GM12878 (cell line): Measurements from ENCODE around the gene GGT1. TPM values are rescaled to one million over a fixed set of nuclear protein-coding genes. Genes with fewer than 3 reads are reported as not detected.

ENCODE experiments used
- CHD4 ChIP-seq: fragments of 200-600 bp; sonication (generic); IDR thresholded peaks from 2 replicates; pipeline ENCODE4 v1.6.1; 2016; ENCODE audit warnings: mild to moderate bottlenecking
- JUNB ChIP-seq: IDR thresholded peaks from 2 replicates; pipeline ENCODE4 v1.6.1; 2016; ENCODE audit warnings: antibody characterized with exemption, mild to moderate bottlenecking
- KDM1A ChIP-seq: fragments of 200-600 bp; sonication (generic); IDR thresholded peaks from 2 replicates; pipeline ENCODE4 v1.6.1; 2016; ENCODE audit warnings: borderline replicate concordance
- MTA2 ChIP-seq: fragments of 450-650 bp; IDR thresholded peaks from 2 replicates; pipeline ENCODE4 v1.6.1; 2016; ENCODE audit warnings: low read depth, mild to moderate bottlenecking, moderate library complexity
- MYB ChIP-seq: fragments of 150-350 bp; IDR thresholded peaks from 2 replicates; pipeline ENCODE4 v1.6.1; 2014; ENCODE audit warnings: mild to moderate bottlenecking, low read depth, low read length, borderline replicate concordance
- NR2C1 ChIP-seq: fragments of 450-650 bp; IDR thresholded peaks from 2 replicates; pipeline ENCODE4 v1.6.1; 2017; ENCODE audit warnings: antibody characterized with exemption, mild to moderate bottlenecking, moderate library complexity
- NR2F1 ChIP-seq: fragments of 450-650 bp; conservative IDR thresholded peaks from 2 replicates; pipeline ENCODE4 v1.6.1; 2017; ENCODE audit warnings: mild to moderate bottlenecking
- POLR2AphosphoS2 ChIP-seq: IDR thresholded peaks from 2 replicates; pipeline ENCODE4 v1.6.1; 2011; ENCODE audit warnings: low read depth, mild to moderate bottlenecking, low read length, improper control_type of control experiment, moderate library complexity
- RBBP5 ChIP-seq: fragments of 200-600 bp; sonication (generic); conservative IDR thresholded peaks from 2 replicates; pipeline ENCODE4 v1.6.1; 2016
- SMAD1 ChIP-seq: fragments of 450-650 bp; IDR thresholded peaks from 2 replicates; pipeline ENCODE4 v1.6.1; 2018; ENCODE audit warnings: mild to moderate bottlenecking, low read depth; ENCODE audit not compliant: partially characterized antibody
- SP1 ChIP-seq: IDR thresholded peaks from one replicate; pipeline ENCODE4 v1.6.1; 2011; ENCODE audit warnings: low read depth, low read length
- TCF3 ChIP-seq: IDR thresholded peaks from 2 replicates; pipeline ENCODE4 v1.6.1; 2012; ENCODE audit warnings: low read depth, mild to moderate bottlenecking, low read length, borderline replicate concordance; ENCODE audit not compliant: insufficient read depth
- TCF7 ChIP-seq: IDR thresholded peaks from 2 replicates; pipeline ENCODE4 v1.6.1; 2014; ENCODE audit warnings: antibody characterized with exemption, borderline replicate concordance
- ZNF384 ChIP-seq: IDR thresholded peaks from 2 replicates; pipeline ENCODE4 v1.6.1; 2012; ENCODE audit warnings: low read depth, mild to moderate bottlenecking, low read length, improper control_type of control experiment, borderline replicate concordance
- polyA plus RNA-seq, 11 experiments: library from polyadenylated mRNA; depleted of rRNA in 4 of 11; unstranded in 6 of 11; stranded (reverse) in 5 of 11; fragments of >200 nt; fragmentation: Nextera tagmentation in 4 of 11; fragmentation: Illumina TruSeq in 1 of 11; extraction: Ambion mirVana in 4 of 11; extraction: Trizol in 1 of 11; gene quantifications; 1 replicate in 1 of 11; 2 replicates in 10 of 11; pipeline versions ENCODE4 v1.2.1 to v1.2.3, GENCODE V29; 2011 to 2016; ENCODE audit warnings: inconsistent platforms in 2 of 11, missing spikeins in 2 of 11, low read depth in 1 of 11
- total RNA-seq, 4 experiments: library from RNA; depleted of rRNA in 3 of 4; stranded (reverse); fragments of >200 nt in 3 of 4; fragmentation: Illumina TruSeq in 1 of 4; extraction: Trizol in 1 of 4; gene quantifications; 2 replicates each; pipeline versions ENCODE4 v1.2.1 to v1.2.3, GENCODE V29; 2013 to 2021
- TF ChIP-seq, protein P1 (sequence below): IDR thresholded peaks from 2 replicates; pipeline ENCODE4 v1.6.1; 2011; ENCODE audit warnings: borderline replicate concordance, low read depth, mild to moderate bottlenecking, moderate library complexity, mixed read lengths, low read length; ENCODE audit not compliant: insufficient read depth; ENCODE audit errors: extremely low read length
- TF ChIP-seq, protein P2 (sequence below): fragments of 450-650 bp; formaldehyde crosslinking; IDR thresholded peaks from 2 replicates; pipeline ENCODE4 v1.5.0; 2022; ENCODE audit warnings: mild to moderate bottlenecking, missing genetic modification characterization
- TF ChIP-seq, protein P3 (sequence below): fragments of 450-650 bp; IDR thresholded peaks from 2 replicates; pipeline ENCODE4 v1.6.1; 2017; ENCODE audit warnings: mild to moderate bottlenecking, moderate library complexity
- TF ChIP-seq, protein P4 (sequence below): fragments of 450-650 bp; IDR thresholded peaks from 2 replicates; pipeline ENCODE4 v1.6.1; 2016; ENCODE audit warnings: mild to moderate bottlenecking
- TF ChIP-seq, protein P5 (sequence below): fragments of 450-650 bp; IDR thresholded peaks from 2 replicates; pipeline ENCODE4 v1.6.1; 2016; ENCODE audit warnings: mild to moderate bottlenecking

GGT1 gene
- total and polyA plus RNA-seq, 10 of the 15 experiments (the other 5 are each of a cell fraction or from before 2014, with no cell fraction given), result 0.47 to 26.6 (median 9.1) TPM

DNA sequence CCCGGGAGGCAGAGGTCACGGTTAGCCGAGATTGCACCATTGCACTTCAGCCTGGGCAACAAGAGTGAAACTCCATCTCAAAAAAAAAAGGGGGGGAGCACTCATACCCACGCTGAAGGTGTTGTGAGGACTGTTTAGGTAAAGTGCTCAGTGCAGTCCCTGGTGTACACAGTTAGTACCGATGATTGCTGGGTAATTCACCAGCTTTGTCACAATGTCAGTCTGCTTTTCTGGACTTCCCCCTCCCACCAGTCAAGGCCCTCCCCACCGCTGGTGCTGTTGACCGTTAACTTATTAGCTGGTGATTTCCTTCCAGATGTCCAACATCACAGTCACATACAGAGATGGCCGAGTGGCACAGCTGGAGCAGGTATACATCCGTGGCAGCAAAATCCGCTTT lies 35.3 kb upstream of the GGT1 start (continued):
- TF ChIP-seq, protein P1, sequence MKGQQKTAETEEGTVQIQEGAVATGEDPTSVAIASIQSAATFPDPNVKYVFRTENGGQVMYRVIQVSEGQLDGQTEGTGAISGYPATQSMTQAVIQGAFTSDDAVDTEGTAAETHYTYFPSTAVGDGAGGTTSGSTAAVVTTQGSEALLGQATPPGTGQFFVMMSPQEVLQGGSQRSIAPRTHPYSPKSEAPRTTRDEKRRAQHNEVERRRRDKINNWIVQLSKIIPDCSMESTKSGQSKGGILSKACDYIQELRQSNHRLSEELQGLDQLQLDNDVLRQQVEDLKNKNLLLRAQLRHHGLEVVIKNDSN, result no peak
- TF ChIP-seq NR2C1, result no peak
- TF ChIP-seq CHD4, result no peak
- no peak for TF ChIP-seq SMAD1
- TF ChIP-seq MTA2, result peak; percentile 11; the same call in 1 of the 2 replicates
- TF ChIP-seq JUNB, result no peak
- TF ChIP-seq, protein P2, sequence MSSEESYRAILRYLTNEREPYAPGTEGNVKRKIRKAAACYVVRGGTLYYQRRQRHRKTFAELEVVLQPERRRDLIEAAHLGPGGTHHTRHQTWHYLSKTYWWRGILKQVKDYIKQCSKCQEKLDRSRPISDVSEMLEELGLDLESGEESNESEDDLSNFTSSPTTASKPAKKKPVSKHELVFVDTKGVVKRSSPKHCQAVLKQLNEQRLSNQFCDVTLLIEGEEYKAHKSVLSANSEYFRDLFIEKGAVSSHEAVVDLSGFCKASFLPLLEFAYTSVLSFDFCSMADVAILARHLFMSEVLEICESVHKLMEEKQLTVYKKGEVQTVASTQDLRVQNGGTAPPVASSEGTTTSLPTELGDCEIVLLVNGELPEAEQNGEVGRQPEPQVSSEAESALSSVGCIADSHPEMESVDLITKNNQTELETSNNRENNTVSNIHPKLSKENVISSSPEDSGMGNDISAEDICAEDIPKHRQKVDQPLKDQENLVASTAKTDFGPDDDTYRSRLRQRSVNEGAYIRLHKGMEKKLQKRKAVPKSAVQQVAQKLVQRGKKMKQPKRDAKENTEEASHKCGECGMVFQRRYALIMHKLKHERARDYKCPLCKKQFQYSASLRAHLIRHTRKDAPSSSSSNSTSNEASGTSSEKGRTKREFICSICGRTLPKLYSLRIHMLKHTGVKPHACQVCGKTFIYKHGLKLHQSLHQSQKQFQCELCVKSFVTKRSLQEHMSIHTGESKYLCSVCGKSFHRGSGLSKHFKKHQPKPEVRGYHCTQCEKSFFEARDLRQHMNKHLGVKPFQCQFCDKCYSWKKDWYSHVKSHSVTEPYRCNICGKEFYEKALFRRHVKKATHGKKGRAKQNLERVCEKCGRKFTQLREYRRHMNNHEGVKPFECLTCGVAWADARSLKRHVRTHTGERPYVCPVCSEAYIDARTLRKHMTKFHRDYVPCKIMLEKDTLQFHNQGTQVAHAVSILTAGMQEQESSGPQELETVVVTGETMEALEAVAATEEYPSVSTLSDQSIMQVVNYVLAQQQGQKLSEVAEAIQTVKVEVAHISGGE (CRISPR knock-in tag), result no peak
- TF ChIP-seq, protein P3, sequence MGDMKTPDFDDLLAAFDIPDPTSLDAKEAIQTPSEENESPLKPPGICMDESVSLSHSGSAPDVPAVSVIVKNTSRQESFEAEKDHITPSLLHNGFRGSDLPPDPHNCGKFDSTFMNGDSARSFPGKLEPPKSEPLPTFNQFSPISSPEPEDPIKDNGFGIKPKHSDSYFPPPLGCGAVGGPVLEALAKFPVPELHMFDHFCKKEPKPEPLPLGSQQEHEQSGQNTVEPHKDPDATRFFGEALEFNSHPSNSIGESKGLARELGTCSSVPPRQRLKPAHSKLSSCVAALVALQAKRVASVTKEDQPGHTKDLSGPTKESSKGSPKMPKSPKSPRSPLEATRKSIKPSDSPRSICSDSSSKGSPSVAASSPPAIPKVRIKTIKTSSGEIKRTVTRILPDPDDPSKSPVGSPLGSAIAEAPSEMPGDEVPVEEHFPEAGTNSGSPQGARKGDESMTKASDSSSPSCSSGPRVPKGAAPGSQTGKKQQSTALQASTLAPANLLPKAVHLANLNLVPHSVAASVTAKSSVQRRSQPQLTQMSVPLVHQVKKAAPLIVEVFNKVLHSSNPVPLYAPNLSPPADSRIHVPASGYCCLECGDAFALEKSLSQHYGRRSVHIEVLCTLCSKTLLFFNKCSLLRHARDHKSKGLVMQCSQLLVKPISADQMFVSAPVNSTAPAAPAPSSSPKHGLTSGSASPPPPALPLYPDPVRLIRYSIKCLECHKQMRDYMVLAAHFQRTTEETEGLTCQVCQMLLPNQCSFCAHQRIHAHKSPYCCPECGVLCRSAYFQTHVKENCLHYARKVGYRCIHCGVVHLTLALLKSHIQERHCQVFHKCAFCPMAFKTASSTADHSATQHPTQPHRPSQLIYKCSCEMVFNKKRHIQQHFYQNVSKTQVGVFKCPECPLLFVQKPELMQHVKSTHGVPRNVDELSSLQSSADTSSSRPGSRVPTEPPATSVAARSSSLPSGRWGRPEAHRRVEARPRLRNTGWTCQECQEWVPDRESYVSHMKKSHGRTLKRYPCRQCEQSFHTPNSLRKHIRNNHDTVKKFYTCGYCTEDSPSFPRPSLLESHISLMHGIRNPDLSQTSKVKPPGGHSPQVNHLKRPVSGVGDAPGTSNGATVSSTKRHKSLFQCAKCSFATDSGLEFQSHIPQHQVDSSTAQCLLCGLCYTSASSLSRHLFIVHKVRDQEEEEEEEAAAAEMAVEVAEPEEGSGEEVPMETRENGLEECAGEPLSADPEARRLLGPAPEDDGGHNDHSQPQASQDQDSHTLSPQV, result no peak
- TF ChIP-seq POLR2AphosphoS2, result no peak
- TF ChIP-seq, protein P4, sequence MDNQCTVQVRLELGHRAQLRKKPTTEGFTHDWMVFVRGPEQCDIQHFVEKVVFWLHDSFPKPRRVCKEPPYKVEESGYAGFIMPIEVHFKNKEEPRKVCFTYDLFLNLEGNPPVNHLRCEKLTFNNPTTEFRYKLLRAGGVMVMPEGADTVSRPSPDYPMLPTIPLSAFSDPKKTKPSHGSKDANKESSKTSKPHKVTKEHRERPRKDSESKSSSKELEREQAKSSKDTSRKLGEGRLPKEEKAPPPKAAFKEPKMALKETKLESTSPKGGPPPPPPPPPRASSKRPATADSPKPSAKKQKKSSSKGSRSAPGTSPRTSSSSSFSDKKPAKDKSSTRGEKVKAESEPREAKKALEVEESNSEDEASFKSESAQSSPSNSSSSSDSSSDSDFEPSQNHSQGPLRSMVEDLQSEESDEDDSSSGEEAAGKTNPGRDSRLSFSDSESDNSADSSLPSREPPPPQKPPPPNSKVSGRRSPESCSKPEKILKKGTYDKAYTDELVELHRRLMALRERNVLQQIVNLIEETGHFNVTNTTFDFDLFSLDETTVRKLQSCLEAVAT, result 0 out of 2 replicates have a peak, but pooled peaks have one; percentile 38
- TF ChIP-seq TCF3, result no peak
- no peak for TF ChIP-seq TCF7
- no peak for TF ChIP-seq RBBP5
- TF ChIP-seq NR2F1, result 0 out of 2 replicates have a peak, but pooled peaks have one; percentile 5
- TF ChIP-seq, protein P5, sequence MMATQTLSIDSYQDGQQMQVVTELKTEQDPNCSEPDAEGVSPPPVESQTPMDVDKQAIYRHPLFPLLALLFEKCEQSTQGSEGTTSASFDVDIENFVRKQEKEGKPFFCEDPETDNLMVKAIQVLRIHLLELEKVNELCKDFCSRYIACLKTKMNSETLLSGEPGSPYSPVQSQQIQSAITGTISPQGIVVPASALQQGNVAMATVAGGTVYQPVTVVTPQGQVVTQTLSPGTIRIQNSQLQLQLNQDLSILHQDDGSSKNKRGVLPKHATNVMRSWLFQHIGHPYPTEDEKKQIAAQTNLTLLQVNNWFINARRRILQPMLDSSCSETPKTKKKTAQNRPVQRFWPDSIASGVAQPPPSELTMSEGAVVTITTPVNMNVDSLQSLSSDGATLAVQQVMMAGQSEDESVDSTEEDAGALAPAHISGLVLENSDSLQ, result peak; percentile 38; the same call in 1 of the 2 replicates
- TF ChIP-seq MYB, result no peak
- TF ChIP-seq KDM1A, result no peak
- no peak for TF ChIP-seq ZNF384
- TF ChIP-seq SP1, result no peak
